ENCODE data around the gene COL28A1. TPM values are rescaled to one million over a fixed set of nuclear protein-coding genes. Genes with fewer than 3 reads are reported as not detected.
A peak's percentile ranks its signal among the peaks of the same experiment; 100 is the strongest.
"Not testable (repeated sequence)": the region's sequence is repeated elsewhere in the genome, so short reads cannot be mapped to it uniquely, and the experiment has no call there.

The COL28A1 gene
- polyA plus RNA-seq, 1 donor from 2014 or later = not detected

DNA sequence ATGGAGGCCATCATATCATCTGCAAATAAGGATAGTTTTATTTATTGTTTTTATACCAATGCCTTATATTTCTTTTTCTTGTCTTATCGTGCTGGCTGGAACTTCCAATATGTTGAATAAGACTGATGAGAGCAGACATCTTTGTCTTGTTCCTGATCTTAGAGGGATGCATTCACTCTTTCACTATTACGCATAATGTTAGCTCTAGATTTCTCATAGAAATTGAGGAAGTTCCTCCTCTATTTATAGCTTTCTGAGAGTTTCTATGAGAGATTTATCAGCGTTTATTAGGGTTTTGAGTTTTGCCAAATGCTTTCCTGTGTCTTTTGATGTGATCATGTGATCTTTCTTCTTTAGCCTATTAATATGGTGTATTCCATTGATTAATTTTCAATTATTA, 49.3 kb downstream of the COL28A1 start:
- no peak overlapping the region for H3K27ac Mint-ChIP-seq
- H3K4me1 Mint-ChIP-seq = peaks cover 22 to 39% (median 31%) of the 10 kb centered on the region in 3 donors
- peak overlapping the region in 1 of 4 donors; percentile 56 for H3K4me3 Mint-ChIP-seq
- peaks cover 7 to 10% (median 7%) of the 10 kb centered on the region in 3 donors for H3K9me3 Mint-ChIP-seq
- no peaks in the 10 kb centered on the region for H3K27me3 Mint-ChIP-seq
- no peaks in the 10 kb centered on the region for H3K36me3 Mint-ChIP-seq

GRCh38 chr7:7484072-7484471, 51.6 kb downstream of the COL28A1 start:
- Mint-ChIP-seq H3K27me3 (no peaks in the 10 kb centered on the region), H3K4me3 (peak overlapping the region in 1 of 4 donors; percentile 27), H3K4me1 (peaks cover 9 to 20% (median 16%) of the 10 kb centered on the region in 3 donors), H3K36me3 (no peaks in the 10 kb centered on the region), H3K27ac (no peak overlapping the region), H3K9me3 (peaks cover 7 to 10% (median 7%) of the 10 kb centered on the region in 3 donors)

DNA sequence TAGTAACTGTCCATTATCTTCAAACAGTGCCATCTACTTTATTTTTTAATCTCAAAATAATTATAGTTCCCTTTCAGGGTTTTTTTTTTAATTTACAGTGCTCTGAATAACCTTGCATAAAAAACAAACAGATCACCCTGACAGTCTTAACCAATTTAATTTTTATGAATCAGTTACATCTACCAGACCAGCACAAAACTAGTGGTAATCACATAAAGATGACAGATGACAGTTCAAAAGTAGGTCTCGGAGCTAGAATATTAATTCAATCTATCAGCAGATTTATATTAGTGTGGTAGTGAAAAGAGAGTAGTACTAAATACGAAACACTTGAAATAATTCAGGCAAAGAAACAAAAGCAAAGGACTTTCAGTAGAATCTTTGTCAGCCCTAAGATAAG, 53.9 kb downstream of the COL28A1 start:
- peaks cover 7 to 9% (median 8%) of the 10 kb centered on the region in 3 donors for H3K4me1 Mint-ChIP-seq
- no peaks in the 10 kb centered on the region for H3K27me3 Mint-ChIP-seq

GRCh38 chr7:7479275-7479805, 56.3 kb downstream of the COL28A1 start:
- Mint-ChIP-seq H3K9me3 (peaks cover 2 to 6% (median 4%) of the 10 kb centered on the region in 3 donors), H3K4me3 (no peak overlapping the region), H3K27ac (no peak overlapping the region), H3K36me3 (no peaks in the 10 kb centered on the region), H3K4me1 (no peaks in the 10 kb centered on the region), H3K27me3 (no peaks in the 10 kb centered on the region)

More for the DNA sequence above, 53.9 kb downstream of the COL28A1 start:
- no peak overlapping the region for H3K4me3 Mint-ChIP-seq
- peaks cover 3 to 11% (median 10%) of the 10 kb centered on the region in 3 donors for H3K9me3 Mint-ChIP-seq
- H3K36me3 Mint-ChIP-seq = no peaks in the 10 kb centered on the region
- no peak overlapping the region for H3K27ac Mint-ChIP-seq

- H3K4me3 Mint-ChIP-seq = no peak overlapping the region
- H3K4me1 Mint-ChIP-seq = no peaks in the 10 kb centered on the region
- no peaks in the 10 kb centered on the region for H3K36me3 Mint-ChIP-seq
- no peak overlapping the region for H3K27ac Mint-ChIP-seq
- H3K27me3 Mint-ChIP-seq = no peaks in the 10 kb centered on the region
- H3K9me3 Mint-ChIP-seq = peaks cover 2 to 6% (median 4%) of the 10 kb centered on the region in 3 donors
These were observed 57.1 kb downstream of the COL28A1 start for GRCh38 chr7:7478569-7478968.

GRCh38 chr7:7477641-7478040, 58.0 kb downstream of the COL28A1 start:
- not testable (repeated sequence) for H3K36me3 Mint-ChIP-seq, H3K27me3 Mint-ChIP-seq, H3K4me1 Mint-ChIP-seq, H3K9me3 Mint-ChIP-seq, H3K4me3 Mint-ChIP-seq
- peak overlapping the region in 1 of 3 donors; percentile 33 for H3K27ac Mint-ChIP-seq

DNA sequence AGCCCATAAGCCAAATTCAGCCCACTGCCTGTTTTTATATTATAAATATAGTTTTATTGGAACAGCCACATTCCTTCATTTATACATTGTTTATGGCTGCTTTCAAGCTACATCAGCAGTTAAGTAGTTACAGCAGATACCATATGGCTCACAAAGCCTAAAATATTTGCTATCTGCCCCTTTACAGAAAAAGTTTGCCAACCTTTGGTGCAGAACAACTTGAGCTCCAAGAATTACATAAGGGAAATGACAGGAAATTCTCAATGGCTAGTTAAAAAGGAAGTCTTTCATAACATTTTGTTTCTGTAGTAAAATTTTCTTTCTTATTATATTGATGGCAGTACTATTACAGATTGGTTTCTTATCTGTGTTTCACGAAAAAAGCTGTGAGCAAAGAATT, 59.3 kb downstream of the COL28A1 start:
- Mint-ChIP-seq H3K27ac (no peak overlapping the region), H3K9me3 (peaks cover 2 to 6% (median 4%) of the 10 kb centered on the region in 3 donors), H3K4me1 (no peaks in the 10 kb centered on the region), H3K36me3 (no peaks in the 10 kb centered on the region), H3K27me3 (no peaks in the 10 kb centered on the region), H3K4me3 (no peak overlapping the region)

- peaks cover 5 to 7% (median 6%) of the 10 kb centered on the region in 3 donors for H3K9me3 Mint-ChIP-seq
- H3K27me3 Mint-ChIP-seq = no peaks in the 10 kb centered on the region
- no peak overlapping the region for H3K4me3 Mint-ChIP-seq
These were observed 60.1 kb downstream of the COL28A1 start for GRCh38 chr7:7475601-7476000.

GRCh38 chr7:7474436-7474835, 61.2 kb downstream of the COL28A1 start:
- Mint-ChIP-seq H3K4me1 (no peaks in the 10 kb centered on the region), H3K36me3 (no peaks in the 10 kb centered on the region), H3K9me3 (peaks cover 5 to 7% (median 6%) of the 10 kb centered on the region in 3 donors), H3K4me3 (no peak overlapping the region), H3K27ac (no peak overlapping the region), H3K27me3 (no peaks in the 10 kb centered on the region)

More at GRCh38 chr7:7475601-7476000, 60.1 kb downstream of the COL28A1 start:
- no peaks in the 10 kb centered on the region for H3K36me3 Mint-ChIP-seq
- no peak overlapping the region for H3K27ac Mint-ChIP-seq
- H3K4me1 Mint-ChIP-seq = no peaks in the 10 kb centered on the region

DNA sequence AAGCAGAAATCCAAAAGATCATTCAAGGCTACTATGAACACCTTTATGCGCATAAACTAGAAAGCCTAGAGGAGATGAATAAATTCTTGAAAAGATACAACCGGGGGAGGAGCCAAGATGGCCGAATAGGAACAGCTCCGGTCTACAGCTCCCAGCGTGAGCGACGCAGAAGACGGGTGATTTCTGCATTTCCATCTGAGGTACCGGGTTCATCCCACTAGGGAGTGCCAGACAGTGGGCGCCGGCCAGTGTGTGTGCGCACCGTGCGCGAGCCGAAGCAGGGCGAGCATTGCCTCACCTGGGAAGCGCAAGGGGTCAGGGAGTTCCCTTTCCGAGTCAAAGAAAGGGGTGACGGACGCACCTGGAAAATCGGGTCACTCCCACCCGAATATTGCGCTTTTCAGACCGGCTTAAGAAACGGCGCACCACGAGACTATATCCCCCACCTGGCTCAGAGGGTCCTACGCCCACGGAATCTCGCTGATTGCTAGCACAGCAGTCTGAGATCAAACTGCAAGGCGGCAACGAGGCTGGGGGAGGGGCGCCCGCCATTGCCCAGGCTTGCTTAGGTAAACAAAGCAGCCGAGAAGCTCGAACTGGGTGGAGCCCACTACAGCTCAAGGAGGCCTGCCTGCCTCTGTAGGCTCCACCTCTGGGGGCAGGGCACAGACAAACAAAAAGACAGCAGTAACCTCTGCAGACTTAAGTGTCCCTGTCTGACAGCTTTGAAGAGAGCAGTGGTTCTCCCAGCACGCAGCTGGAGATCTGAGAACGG, 70.5 kb downstream of the COL28A1 start:
- not testable (repeated sequence) for H3K4me1 Mint-ChIP-seq, H3K27ac Mint-ChIP-seq, H3K27me3 Mint-ChIP-seq, H3K9me3 Mint-ChIP-seq, H3K4me3 Mint-ChIP-seq, H3K36me3 Mint-ChIP-seq

DNA sequence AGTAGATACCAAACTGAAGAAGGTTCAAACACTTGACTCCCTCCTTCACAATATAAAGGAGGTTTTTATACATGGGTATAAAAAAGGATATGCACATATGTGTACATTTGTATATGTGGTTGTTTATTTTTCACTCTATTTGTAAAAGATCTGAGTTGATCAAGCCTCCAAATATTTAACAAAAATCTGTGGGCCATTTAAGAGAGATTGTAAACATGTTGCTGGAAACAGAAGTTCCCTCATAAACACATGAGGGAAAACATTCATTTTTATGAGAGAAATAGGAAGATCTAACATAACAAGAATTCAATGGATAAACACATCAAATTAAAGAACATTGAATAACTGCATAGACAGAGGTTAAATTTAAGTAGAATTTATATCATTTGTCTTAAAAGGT, 81.7 kb downstream of the COL28A1 start:
- Mint-ChIP-seq H3K4me1 (no peaks in the 10 kb centered on the region), H3K27me3 (no peaks in the 10 kb centered on the region), H3K4me3 (no peak overlapping the region), H3K9me3 (peaks cover 3 to 10% (median 3%) of the 10 kb centered on the region in 3 donors), H3K36me3 (peaks cover 9% of the 10 kb centered on the region), H3K27ac (no peak overlapping the region)

- H3K27ac Mint-ChIP-seq = no peak overlapping the region
- H3K36me3 Mint-ChIP-seq = peaks cover 11% of the 10 kb centered on the region
- H3K27me3 Mint-ChIP-seq = no peaks in the 10 kb centered on the region
- H3K4me1 Mint-ChIP-seq = no peaks in the 10 kb centered on the region
- H3K4me3 Mint-ChIP-seq = no peak overlapping the region
- peaks cover 3 to 17% (median 12%) of the 10 kb centered on the region in 3 donors for H3K9me3 Mint-ChIP-seq
These were observed 83.0 kb downstream of the COL28A1 start for GRCh38 chr7:7452652-7453051.

DNA sequence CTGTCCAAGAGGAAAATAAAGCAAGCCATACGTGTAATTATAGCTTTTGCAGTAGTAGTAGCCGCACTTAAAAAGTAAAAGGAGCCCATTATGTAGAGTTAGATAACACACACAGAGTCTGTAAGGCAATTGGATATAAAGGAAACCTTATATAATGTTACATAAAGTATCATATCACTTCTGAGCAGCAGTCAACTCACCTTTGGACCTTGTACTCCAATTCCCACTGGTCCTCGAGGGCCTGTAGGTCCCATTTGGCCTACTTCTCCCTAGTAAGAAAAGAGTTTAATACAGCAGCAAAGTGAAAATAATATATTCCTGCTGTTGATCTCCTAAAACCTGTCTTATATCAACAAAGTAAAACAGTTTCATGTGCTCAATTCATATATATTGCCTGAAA, 83.6 kb downstream of the COL28A1 start:
- H3K4me1 Mint-ChIP-seq = no peaks in the 10 kb centered on the region
- peaks cover 12% of the 10 kb centered on the region for H3K36me3 Mint-ChIP-seq
- H3K9me3 Mint-ChIP-seq = peaks cover 4 to 19% (median 12%) of the 10 kb centered on the region in 3 donors
- H3K4me3 Mint-ChIP-seq = no peak overlapping the region
- no peak overlapping the region for H3K27ac Mint-ChIP-seq
- H3K27me3 Mint-ChIP-seq = peaks cover 1% of the 10 kb centered on the region

GRCh38 chr7:7449055-7449454, 86.6 kb downstream of the COL28A1 start:
- Mint-ChIP-seq H3K36me3 (peaks cover 9% of the 10 kb centered on the region), H3K4me1 (no peaks in the 10 kb centered on the region), H3K27me3 (peaks cover 3% of the 10 kb centered on the region), H3K27ac (no peak overlapping the region), H3K4me3 (no peak overlapping the region), H3K9me3 (peaks cover 10 to 29% (median 12%) of the 10 kb centered on the region in 3 donors)

- Mint-ChIP-seq H3K36me3 (peaks cover 9% of the 10 kb centered on the region), H3K27ac (no peak overlapping the region), H3K27me3 (peaks cover 3% of the 10 kb centered on the region), H3K4me3 (no peak overlapping the region), H3K4me1 (no peaks in the 10 kb centered on the region), H3K9me3 (peaks cover 10 to 29% (median 12%) of the 10 kb centered on the region in 3 donors)
These were observed 89.1 kb downstream of the COL28A1 start for GRCh38 chr7:7446616-7447015.
